Smooth muscle cell of the brain vasculature (primary cell): ENCODE results near the gene OR2F2.

Experiments used
- DNase-seq: peaks from one replicate; pipeline ENCODE4 v3.0.0-alpha.2; 2012; ENCODE audit warnings: low read depth, low spot score

Gene OR2F2

DNA sequence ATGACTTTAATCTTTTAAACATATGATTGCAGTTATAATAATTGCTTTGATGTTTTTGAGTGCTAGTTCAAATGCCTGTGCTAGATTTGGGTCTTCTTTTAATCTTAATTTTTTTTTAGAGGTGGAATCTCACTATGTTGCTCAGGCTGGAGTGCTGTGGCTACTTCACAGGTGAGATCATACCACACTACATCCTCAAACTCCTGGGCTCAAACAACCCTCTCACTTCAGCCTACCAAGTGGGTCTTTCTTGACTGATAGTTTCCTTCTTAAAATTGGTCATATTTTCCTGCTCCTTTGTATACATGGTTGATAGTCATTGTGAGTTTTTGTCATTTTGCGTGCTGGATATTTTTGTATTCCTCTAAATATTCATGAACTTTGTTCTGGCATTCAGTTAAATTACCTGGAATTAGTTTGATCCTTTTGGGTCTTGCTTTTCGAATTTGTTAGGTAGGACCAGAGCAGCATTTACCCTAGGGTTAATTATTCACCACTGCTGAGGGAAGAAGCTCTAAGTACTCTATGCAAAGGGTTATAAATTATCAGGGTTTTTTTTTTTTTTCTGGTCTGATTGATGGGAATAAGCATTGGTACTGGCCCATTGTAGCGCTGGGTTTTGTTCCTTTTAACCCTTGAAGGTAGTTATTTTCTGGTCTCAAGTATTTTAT lies 21.0 kb upstream of the OR2F2 start:
- DNase-seq, result no peak

DNA sequence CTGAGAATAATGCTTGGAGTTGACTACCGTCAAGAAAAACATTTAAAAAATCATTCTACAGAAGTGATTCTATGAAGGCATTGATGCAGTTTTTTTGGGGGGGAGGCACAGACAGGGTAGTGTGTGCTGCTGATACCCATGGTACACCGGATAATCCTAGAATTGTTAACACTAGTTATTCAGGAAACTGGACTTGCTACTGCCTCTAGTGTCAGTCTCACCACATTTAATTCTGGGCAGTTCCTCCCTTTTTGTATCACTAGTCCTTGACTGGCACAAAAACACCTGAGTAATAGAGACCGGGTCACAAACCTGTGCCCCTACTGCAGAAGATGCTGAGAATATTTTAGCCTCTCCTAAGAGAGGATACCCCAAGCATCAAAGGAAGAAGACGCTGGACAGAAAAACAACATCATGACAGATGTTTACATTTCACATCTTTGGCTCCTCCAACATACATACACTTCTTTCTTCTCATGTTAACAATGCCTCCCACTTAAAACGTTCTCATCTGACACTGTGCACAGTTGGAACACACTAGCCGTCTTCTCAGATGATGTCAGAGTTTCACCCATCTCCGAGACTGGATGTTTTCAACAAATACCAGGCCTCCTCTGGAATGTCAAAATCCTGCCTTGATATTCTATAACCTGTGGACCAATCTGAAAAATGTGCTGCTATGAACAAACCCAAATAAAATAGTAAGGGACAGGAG lies 19.9 kb upstream of the OR2F2 start:
- no peak for DNase-seq

DNA sequence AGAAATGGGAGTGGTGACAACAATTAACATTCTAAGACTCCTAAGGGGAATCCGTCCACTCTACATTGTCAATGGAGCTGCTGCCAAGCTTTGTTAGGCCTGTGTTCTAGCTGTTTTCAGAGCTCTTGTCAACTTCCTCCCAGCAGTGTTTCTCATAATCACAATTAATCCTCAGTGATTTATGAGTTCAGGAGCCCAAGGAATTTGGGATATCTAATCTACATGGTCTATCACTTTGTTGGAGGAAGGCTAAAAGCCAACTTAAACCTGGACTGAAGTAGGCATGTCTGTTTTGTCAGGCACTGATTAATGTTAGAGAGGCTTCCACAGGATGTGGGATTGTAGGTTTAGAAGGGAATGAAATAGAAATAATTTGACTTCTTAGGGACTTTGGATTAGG lies 10.2 kb upstream of the OR2F2 start:
- DNase-seq, result no peak

DNA sequence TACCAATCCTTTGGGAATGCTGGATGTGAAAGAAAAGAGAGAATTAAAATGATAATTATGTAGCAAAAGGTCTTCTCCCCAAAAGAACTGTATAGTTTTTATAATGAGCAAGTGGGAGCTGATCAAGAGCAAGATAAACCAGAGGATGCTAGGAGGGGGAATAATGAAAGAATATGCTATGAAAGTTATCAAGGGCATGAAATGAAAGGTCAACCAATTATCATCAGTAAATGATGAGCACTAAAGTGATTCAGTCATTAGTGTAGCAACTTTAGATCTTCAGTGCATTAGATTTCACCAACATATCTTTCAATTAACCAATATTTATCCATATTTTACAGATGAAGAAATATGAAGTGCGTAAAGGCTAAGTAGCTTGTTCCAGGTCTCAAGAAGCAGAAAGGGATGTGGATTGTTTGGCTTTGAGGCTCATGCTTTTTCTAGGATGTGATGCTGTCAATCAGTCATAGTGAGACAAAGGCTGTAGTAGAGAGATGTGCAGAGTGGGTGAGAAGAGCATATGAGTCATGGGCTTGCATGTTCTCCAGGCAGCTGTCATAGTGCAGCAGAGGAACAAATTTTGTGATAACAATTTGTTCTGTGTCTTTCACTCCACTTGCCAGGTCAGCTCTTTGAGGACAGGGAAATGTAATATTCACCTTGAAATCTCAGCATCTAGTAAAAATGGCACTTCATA lies 5.7 kb upstream of the OR2F2 start:
- DNase-seq, result no peak

DNA sequence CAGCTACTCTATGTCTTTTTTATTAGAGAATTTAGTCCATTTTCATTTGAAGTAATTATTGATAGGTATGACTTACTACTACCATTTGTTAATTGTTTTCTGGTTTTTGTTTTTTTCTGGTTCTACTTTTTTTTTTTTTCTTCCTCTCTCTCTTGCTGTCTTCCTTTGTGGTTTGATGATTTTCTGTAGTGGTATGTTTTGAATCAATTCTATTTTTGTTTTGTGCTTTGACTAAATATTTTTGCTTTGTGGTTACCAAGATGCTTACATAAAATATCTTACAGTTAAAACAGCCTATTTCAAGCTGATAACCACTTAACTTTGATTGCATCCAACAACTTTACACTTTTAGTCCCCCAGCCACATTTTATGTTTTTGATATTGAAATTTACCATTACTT lies 3.3 kb upstream of the OR2F2 start:
- DNase-seq, result no peak

DNA sequence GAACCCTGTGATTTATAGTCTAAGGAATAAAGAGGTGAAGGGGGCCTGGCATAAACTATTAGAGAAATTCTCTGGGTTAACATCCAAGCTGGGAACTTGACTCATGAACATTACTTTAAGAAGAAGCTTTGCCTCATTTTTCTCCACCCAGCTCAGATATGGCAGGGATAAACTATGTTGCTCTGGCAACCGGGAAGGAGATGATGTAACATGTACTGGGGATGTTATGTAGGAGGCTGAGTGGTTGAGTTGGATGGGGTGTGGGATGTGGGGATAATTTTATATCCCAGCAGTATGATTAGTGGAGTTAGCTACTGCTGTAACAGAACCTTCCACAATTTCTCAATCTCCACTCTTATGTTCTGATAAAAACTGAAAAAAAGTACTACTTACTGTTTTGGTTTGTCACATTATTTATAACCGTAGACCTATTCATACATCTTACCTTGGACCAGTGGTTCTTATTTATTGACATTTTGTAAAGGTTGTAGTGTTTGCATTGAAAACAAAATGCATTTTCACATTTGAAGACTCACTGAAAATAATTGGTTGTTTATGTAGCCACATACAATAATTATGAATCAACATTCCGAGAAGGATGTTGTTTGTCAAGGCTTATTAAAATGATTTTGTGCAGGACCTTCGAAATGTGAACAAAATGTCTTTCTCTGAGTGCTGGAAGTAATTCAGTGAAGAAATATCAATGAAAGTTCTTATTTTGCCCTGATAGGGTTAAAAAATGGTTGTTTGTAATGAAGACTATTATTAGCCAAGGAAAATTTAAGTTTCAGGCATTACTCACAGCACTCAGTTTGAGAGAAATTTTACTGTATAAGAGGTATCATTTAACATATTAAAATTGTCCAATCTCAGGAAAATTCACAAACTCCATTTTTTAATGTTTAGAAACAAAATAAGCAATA lies 1.3 kb downstream of the OR2F2 start:
- DNase-seq, result no peak

DNA sequence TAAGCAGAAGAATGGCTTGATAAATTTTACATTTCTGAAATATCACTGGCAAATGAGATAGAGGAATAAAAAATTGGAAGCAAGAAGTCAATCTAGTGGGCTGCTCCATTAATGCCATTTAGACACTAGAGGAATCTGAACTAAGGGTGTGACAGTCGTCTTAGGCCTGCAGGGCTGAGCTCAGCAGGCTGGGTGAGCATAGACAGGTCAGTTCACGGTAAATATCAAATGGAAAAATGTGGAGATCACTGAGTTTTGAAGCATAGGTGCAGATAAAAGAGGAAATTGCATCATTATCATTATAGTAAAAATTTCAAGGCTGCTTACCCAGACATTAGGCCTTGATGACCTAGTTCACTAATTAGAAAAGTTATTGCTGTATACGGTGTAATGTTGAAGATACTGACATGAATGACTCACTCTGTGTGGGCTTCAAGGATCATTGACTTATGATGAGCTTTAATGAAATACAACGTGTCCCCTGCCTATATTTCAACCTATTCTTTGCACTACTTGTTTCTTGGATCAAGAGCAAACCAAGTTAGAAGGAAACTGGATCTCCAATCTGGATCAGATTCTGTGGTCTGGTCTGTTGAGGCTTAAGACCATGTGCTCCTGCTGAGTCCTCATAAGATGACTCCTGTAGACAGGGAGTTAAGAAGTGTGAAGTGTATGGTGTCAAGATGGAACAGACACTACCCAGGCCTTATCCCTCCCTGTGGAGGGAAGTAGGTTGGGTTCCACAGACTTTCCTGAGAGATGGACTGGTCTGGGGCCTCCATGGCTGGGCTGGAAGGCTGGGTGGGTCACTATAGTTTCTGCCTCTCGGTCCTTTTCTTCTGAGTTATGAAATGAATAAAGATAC lies 3.6 kb downstream of the OR2F2 start:
- no peak for DNase-seq

DNA sequence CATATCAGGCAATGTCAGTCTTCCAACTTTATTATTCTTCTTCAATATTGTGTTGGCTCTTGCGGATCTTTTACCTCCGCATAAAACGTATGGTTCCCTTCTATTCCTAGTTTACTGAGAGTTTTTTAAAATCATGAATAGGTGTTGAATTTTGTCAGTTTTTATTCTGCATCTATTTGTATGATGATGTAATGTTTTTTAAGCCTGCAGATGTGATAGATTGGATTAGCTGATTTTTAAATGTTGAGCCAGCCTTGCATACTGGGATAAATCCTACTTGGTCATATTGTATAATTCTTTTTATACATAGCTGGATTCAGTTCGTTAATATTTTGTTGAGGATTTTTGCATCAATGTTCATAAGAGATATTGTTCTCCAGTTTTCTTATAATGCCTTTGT lies 10.4 kb downstream of the OR2F2 start:
- DNase-seq, result no peak

DNA sequence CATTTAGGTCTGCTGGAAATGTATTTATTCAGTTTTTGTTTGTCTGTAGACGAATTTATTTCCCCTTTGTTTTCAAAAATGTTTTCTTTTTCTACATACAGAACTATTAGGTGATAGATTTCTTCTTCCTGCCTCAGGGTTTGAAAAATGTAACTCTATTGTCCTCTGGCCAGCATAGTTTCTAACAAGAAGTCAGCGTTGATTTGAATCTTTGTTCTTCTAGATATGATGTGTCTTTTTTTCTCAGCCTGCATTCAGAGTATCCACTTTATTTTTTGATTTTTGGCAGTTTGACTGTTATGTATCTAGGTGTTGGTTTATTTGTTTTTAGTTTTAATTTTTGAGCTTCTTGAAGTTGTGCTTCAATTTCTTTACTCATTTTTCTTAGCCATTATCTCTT lies 12.1 kb downstream of the OR2F2 start:
- no peak for DNase-seq

DNA sequence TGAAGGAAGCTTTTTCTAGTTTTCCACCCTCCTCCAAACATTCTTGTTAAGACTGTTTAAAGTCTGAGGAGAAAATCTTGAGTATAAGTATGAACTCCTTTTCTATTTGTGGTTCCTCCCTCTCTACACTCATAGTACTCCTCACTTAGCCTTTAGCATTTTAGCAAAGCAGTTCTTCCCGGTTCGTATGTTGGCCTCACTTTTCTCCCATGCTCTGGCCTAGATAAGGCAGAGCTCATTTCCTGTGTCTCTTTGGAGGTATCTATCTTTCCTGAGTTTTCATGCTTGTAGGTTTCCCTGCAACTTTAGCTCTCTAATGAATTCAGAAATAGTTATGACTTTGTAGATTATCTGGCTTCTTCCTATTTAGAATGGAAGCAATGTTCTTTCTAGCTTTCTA lies 13.7 kb downstream of the OR2F2 start:
- no peak for DNase-seq

DNA sequence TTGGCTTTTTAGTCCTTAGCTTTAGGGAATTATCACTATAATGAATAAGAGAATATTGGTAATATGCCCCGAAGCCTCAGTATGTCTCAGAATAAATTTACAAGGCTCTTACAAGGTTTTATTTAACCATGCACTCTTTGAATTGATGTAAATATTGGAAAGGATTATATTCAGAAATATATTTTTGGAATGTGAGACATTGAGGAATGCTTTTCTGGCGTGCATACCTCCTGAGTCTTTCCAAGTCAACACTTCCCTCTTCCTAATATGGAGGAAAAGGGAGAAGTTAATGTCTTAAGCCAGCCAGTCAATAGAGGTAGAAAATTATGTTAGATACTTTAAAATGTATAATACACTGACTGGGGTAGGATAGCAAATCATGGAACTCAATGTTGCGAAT lies 18.4 kb downstream of the OR2F2 start:
- no peak for DNase-seq

DNA sequence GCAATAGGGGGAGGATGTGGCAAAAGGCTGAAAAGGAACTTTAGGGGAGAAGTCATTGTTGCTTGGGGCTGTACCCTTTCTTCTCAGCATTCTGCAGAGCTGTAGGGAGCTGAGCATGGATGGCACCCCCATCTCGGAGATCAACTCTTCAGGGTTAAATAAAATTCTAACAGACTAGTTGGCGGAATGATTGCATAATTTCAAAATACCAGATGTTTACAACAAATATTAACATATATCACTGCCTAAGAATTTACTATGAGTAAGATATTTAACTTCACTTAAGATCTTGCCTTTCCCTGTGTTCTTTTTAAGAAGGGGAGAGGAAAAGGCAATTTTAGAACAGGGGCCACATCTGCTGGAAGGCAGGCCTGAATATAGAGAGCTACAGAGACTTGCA lies 19.1 kb downstream of the OR2F2 start:
- DNase-seq, result no peak

DNA sequence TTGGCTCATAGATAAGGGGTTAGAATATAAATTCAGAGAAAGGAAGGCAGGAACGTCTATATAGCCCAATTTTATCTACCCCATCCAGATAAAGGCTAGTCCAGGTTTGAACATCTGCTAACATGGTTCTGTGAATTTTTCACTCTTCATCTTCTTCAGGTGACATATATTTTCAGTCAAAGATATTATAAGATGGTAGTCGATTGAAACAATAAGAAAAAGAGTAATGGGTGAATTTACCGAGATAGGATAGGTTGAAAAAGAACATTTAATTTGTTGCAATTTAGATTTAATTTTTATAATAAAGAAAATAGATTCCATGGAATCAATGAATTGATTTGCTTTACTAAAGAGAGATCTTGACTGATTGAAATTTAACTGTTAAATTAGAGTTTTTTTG lies 19.5 kb downstream of the OR2F2 start, which contains the start of gene OR2F1:
Gene OR2F1, plus strand, starts transcription at position 301 of the 400 bp plus-strand sequence. CDS start 5,127 bp downstream, outside the sequence.
- no peak for DNase-seq

DNA sequence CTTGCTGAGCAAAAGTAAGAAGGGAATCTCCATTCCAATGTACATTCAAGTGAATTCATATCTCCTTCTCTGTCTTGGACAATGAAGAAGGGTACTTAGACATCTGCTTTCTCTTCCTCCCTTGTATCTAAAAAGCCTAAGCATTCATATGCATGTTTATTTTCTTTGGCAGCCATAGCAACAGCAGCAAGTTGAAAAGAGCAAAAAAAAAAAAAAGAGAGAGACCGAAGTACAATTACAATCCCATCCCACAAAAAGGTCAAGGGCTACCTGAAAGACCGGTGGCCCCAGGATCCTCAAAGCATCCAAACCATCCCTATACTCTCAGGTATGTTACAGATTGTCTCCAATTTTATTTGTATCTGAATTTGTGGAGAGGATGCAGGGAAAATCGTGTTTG lies 23.7 kb downstream of the OR2F2 start:
- no peak for DNase-seq

DNA sequence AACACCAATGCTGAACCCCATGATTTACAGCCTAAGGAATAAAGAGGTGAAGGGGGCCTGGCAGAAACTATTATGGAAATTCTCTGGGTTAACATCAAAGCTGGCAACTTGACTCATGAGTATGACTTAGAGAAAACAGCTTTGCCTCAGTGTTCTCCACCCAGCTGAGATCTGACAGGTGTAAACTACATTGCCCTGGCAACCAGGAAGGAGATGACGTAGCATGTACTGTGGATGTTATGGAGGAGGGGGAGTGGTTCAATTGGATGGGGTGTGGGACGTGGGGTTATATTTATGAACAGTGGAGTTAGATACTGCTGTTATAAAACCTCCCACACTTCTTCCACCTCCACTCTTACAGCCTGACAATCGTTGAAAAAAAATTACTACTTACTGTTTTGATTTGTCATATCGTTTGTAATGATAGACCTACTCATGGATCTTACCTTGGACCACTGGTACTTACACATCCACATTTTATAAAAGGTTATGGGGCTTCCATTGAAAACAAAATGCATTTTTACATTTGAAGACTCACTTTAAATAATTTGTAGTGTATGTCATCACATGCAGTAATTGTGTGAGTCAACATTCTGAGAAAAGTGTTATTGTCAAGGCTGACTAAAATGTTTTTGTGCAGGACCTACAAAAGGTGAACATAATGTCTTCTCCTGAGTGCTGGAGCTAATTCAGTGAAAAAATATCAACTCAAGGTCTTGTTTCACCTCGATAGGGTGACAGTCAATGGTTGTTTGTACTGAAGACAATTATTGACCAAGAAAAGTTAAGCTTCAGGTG lies 26.0 kb downstream of the OR2F2 start:
- DNase-seq, result no peak

DNA sequence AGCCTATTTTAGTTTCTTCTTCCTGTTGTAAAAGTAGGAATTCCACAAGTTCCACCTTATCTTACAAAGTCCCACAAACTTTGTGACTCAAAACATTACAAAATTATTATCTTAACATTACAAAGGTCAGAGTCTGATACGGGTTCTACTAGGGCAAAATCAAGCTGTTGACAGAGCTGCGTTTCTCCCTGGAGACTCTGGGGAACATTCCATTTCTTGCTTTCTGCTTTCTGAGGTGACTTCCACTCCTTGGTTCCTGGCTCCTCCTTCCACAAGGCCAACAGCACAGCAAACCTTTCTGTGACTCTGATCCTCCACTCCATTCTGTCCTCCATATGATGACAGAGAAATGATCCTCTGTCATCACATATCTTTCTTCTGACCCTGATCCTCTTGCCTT lies 30.2 kb downstream of the OR2F2 start:
- no peak for DNase-seq

DNA sequence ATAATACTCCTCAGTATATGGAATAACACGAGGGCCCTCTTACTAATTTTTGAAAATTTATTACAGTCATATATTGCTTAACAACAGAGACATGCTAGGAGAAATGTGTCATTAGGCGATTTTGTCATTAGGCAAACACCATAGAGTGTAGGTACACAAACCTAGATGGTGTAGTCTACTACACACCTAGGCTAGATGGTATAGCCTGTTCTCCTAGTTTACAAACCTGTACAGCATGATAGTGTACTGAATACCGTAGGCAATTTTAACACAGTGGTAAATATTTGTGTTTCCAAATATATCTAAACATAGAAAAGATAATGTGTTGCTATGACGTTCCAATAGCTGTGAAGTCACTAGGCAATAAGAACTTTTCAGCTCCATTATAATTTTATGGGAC lies 32.4 kb downstream of the OR2F2 start:
- DNase-seq, result no peak

DNA sequence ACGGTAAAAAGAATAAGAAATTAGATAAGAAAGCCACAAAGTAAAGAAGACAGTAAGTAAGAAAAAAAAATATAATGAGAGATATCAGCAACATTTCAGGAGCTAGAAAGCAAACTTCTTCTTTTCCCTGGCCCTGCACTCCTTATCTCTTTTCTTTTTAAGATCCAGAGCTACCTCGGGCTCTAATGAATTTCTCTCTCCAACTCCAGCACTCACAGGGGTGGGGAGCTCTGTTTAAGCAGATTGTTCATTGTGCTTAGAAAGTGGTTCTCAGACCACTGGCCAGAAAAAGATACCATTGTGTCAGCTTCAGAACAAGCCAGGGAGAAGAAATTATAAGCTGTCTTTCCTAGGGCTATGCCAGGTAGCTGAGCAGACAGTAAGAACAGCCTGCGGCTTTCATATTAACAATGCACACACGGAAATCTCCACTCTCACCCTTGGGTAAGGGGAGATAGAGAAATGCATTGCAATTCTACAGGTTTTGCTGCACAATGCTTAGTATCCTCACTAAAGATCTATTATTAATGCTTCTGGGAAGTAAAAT lies 38.9 kb downstream of the OR2F2 start:
- no peak for DNase-seq

DNA sequence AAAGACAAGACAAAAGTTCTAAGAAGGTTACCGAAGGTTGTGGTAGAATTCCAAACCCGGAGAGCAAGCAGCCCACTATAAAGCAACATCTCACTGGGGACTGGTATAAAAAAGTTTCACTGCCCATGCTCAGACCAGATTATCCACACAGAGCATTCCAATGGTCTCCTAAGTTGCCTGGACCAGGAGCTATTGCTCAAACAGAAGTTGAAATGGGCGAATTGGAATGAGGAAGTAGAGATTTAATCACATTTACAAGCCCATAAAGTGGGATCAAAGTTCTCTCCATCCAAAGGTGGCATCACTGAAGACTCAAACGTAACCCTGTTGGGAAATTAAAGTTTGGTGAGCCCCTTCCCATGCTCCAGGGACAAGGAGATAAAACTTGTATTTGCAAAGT lies 39.4 kb downstream of the OR2F2 start:
- no peak for DNase-seq

DNA sequence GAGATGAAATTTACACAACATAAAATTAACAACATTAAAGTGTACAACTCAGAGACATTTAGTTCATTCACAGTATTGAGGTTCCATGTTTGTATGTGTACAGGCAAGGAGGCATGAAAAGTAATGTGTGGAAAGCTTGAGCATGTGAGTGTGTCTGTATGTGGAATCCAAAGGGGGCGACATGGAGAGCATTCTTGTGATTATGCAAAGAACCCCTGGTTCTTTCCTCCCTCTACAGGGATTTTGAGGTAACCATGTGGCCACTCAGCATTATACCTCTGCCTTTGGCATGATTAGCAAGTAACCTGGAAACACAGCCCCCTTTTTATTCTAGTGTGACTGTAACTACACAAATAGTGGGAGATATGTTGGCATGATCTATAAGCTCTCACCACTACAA lies 40.6 kb downstream of the OR2F2 start:
- no peak for DNase-seq
